Calu3 (cell line): ENCODE measurements around the gene TIPRL. TPM values are rescaled to one million over a fixed set of nuclear protein-coding genes. Genes with fewer than 3 reads are reported as not detected.
A peak's percentile ranks its signal among the peaks of the same experiment; 100 is the strongest.

Experiments used
- BruUV-seq: library from RNA; stranded (reverse); fragments of 400-500 nt; replicated peaks from 2 replicates; lab custom pipeline; 2021; lab: Mats Ljungman, UMichigan
- CTCF ChIA-PET: fragments of 300-600 bp; sonication (Branson Sonifier 250); formaldehyde crosslinking; loops from one replicate; lab custom pipeline; 2022; ENCODE audit warnings: antibody characterized with exemption; lab: Charles Lee
- DNase-seq: peaks from one replicate; pipeline ENCODE4 v3.0.0; 2022
- H3K27ac Mint-ChIP-seq: one replicate; pipeline ENCODE4 v1.8.0; 2022; ENCODE audit warnings: mixed read lengths; ENCODE audit not compliant: unreplicated experiment
- H3K27me3 Mint-ChIP-seq: one replicate; pipeline ENCODE4 v1.8.0; 2022; ENCODE audit warnings: mixed read lengths; ENCODE audit not compliant: unreplicated experiment
- H3K36me3 Mint-ChIP-seq: one replicate; pipeline ENCODE4 v1.8.0; 2022; ENCODE audit warnings: mild to moderate bottlenecking, moderate library complexity, mixed read lengths; ENCODE audit not compliant: insufficient read depth, unreplicated experiment
- H3K4me1 Mint-ChIP-seq: one replicate; pipeline ENCODE4 v1.8.0; 2022; ENCODE audit warnings: mild to moderate bottlenecking, low read depth, mixed read lengths; ENCODE audit not compliant: unreplicated experiment
- H3K4me3 Mint-ChIP-seq: one replicate; pipeline ENCODE4 v1.8.0; 2022; ENCODE audit warnings: mild to moderate bottlenecking, low read depth, moderate library complexity, mixed read lengths; ENCODE audit not compliant: unreplicated experiment
- H3K9me3 Mint-ChIP-seq: one replicate; pipeline ENCODE4 v1.8.0; 2022; ENCODE audit warnings: low read depth, mixed read lengths; ENCODE audit not compliant: unreplicated experiment
- CTCF ChIP-seq: fragments of 200-600 bp; IDR thresholded peaks from one replicate; pipeline ENCODE4 v1.8.0; 2022; ENCODE audit warnings: antibody characterized with exemption; ENCODE audit not compliant: unreplicated experiment
- intact Hi-C: fragments of 100-400 bp; cut with micrococcal nuclease; formaldehyde crosslinking; loops from one replicate; pipeline ENCODE4 v1.10.0; 2022; ENCODE audit not compliant: unreplicated experiment
- total RNA-seq: library from RNA; stranded (reverse); gene quantifications from 2 replicates; pipeline ENCODE4 v1.2.3, GENCODE V29; 2022

TIPRL gene
- total RNA-seq, 1 experiment from 2014 or later = 41.6 TPM

GRCh38 chr1:168236836-168237611, 58.3 kb downstream of the TIPRL start:
- TF ChIP-seq CTCF = no peak
- Mint-ChIP-seq H3K27me3 (no peaks in the 10 kb centered on the region), H3K9me3 (no peaks in the 10 kb centered on the region), H3K4me1 (peaks cover 27% of the 10 kb centered on the region), H3K36me3 (peaks cover 51% of the 10 kb centered on the region), H3K4me3 (no peak overlapping the region), H3K27ac (no peak overlapping the region)
- intact Hi-C loops = loop anchor here (5.0 kb wide), 1 partner anchor 65 kb away; no protein-coding TSS in a partner anchor
- CTCF ChIA-PET = no interaction called here
- no TSS peak for BruUV-seq
- no peak for DNase-seq

GRCh38 chr1:168243198-168243597, 64.4 kb downstream of the TIPRL start:
- no peaks in the 10 kb centered on the region for H3K27me3 Mint-ChIP-seq
- H3K27ac Mint-ChIP-seq = peak overlapping the region; percentile 10
- H3K9me3 Mint-ChIP-seq = no peaks in the 10 kb centered on the region
- no peak overlapping the region for H3K4me3 Mint-ChIP-seq
- CTCF ChIA-PET = interaction anchor here (2.1 kb wide), 1 partner anchor 8 kb away, joined by 6 read pairs; no protein-coding TSS in a partner anchor
- H3K36me3 Mint-ChIP-seq = peaks cover 69% of the 10 kb centered on the region
- no peak for TF ChIP-seq CTCF
- H3K4me1 Mint-ChIP-seq = peaks cover 24% of the 10 kb centered on the region
- intact Hi-C loops = no loop called here
- no TSS peak for BruUV-seq
- no peak for DNase-seq

- no peak for DNase-seq
- peak overlapping the region; percentile 10 for H3K27ac Mint-ChIP-seq
- BruUV-seq = no TSS peak
- peaks cover 67% of the 10 kb centered on the region for H3K36me3 Mint-ChIP-seq
- no peak for TF ChIP-seq CTCF
- intact Hi-C loops = no loop called here
- peaks cover 26% of the 10 kb centered on the region for H3K4me1 Mint-ChIP-seq
- H3K27me3 Mint-ChIP-seq = no peaks in the 10 kb centered on the region
- no peaks in the 10 kb centered on the region for H3K9me3 Mint-ChIP-seq
- CTCF ChIA-PET = interaction anchor here (0.6 to 2.1 kb wide), 3 partner anchors 8 to 41 kb away, joined by 5 to 6 read pairs (median 5); no protein-coding TSS in a partner anchor
- no peak overlapping the region for H3K4me3 Mint-ChIP-seq
Observed at GRCh38 chr1:168243636-168244212, 65.0 kb downstream of the TIPRL start.

GRCh38 chr1:168245042-168245441, 66.3 kb downstream of the TIPRL start:
- no TSS peak for BruUV-seq
- Mint-ChIP-seq H3K27me3 (no peaks in the 10 kb centered on the region), H3K4me1 (peaks cover 26% of the 10 kb centered on the region), H3K36me3 (peaks cover 55% of the 10 kb centered on the region), H3K27ac (no peak overlapping the region), H3K4me3 (no peak overlapping the region), H3K9me3 (no peaks in the 10 kb centered on the region)
- CTCF ChIA-PET = no interaction called here
- DNase-seq = no peak
- TF ChIP-seq CTCF = no peak
- intact Hi-C loops = no loop called here
